Smooth muscle cell (in vitro differentiated cells): ENCODE data around the gene IRF2BPL. TPM values are rescaled to one million over a fixed set of nuclear protein-coding genes. Genes with fewer than 3 reads are reported as not detected.

ENCODE experiments used
- DNase-seq: peaks from one replicate; lab custom pipeline; 2025; ENCODE audit not compliant: unreplicated experiment; lab: John Stamatoyannopoulos, UW
- H2AFZ ChIP-seq: fragments of 200-600 bp; sonication (generic); 2 replicates; pipeline ENCODE4 v1.6.0; 2016; ENCODE audit warnings: antibody characterized with exemption, low read depth, mild to moderate bottlenecking
- H3F3A ChIP-seq: fragments of 200-600 bp; sonication (generic); 2 replicates; pipeline ENCODE4 v1.6.0; 2017; ENCODE audit warnings: antibody characterized with exemption, low read depth
- H3K27ac ChIP-seq: fragments of 200-600 bp; sonication (generic); 2 replicates; pipeline ENCODE4 v1.5.1; 2016; ENCODE audit warnings: low read depth, mild to moderate bottlenecking
- H3K27me3 ChIP-seq: fragments of 200-600 bp; sonication (generic); 2 replicates; pipeline ENCODE4 v1.6.1; 2016; ENCODE audit warnings: low read depth, mild to moderate bottlenecking
- H3K36me3 ChIP-seq: fragments of 200-600 bp; sonication (generic); 2 replicates; pipeline ENCODE4 v1.5.1; 2016; ENCODE audit warnings: low read depth
- H3K4me1 ChIP-seq: fragments of 200-600 bp; sonication (generic); 2 replicates; pipeline ENCODE4 v1.5.1; 2016; ENCODE audit warnings: low read depth
- H3K4me2 ChIP-seq: fragments of 200-600 bp; sonication (generic); 2 replicates; pipeline ENCODE4 v1.6.0; 2016; ENCODE audit warnings: mild to moderate bottlenecking
- H3K4me3 ChIP-seq: fragments of 200-600 bp; sonication (generic); 2 replicates; pipeline ENCODE4 v1.5.1; 2016; ENCODE audit warnings: mild to moderate bottlenecking
- H3K79me2 ChIP-seq: fragments of 200-600 bp; sonication (generic); 2 replicates; pipeline ENCODE4 v1.6.0; 2016; ENCODE audit warnings: low read depth, mild to moderate bottlenecking
- H3K9ac ChIP-seq: fragments of 200-600 bp; sonication (generic); 2 replicates; pipeline ENCODE4 v1.6.0; 2016; ENCODE audit warnings: low read depth
- H3K9me3 ChIP-seq: fragments of 200-600 bp; sonication (generic); replicated peaks from 2 replicates; pipeline ENCODE4 v1.5.1; 2016; ENCODE audit warnings: low read depth
- H4K20me1 ChIP-seq: fragments of 200-600 bp; sonication (generic); 2 replicates; pipeline ENCODE4 v1.6.0; 2016; ENCODE audit warnings: low read depth
- CTCF ChIP-seq: fragments of 200-600 bp; sonication (generic); IDR thresholded peaks from 2 replicates; pipeline ENCODE4 v1.5.1; 2017; ENCODE audit warnings: borderline replicate concordance, mild to moderate bottlenecking, antibody characterized with exemption; ENCODE audit not compliant: insufficient read depth, poor library complexity, severe bottlenecking
- WGBS: methylation state at CpG from one replicate; pipeline ENCODE4 v1.1.7; 2016; ENCODE audit warnings: low lambda C conversion rate; 5-methylcytosine and 5-hydroxymethylcytosine counted together
- polyA plus RNA-seq: library from polyadenylated mRNA; unstranded; fragments of >200 nt; fragmentation: Nextera tagmentation; extraction: Ambion mirVana; gene quantifications from 2 replicates; pipeline ENCODE4 v1.2.1, GENCODE V29; 2016
- total RNA-seq: library from RNA; depleted of rRNA; stranded (reverse); fragments of >200 nt; gene quantifications from 2 replicates; pipeline ENCODE4 v1.2.3, GENCODE V29; 2014

IRF2BPL gene
- total and polyA plus RNA-seq, 2 experiments from 2014 or later: 33.9 to 66.3 TPM

- Histone ChIP-seq H3K27me3 (no peaks in the 10 kb centered on the region), H3K27ac (peak overlapping the region; percentile 79), H3K4me1 (peaks cover 17% of the 10 kb centered on the region), H4K20me1 (no peaks in the 10 kb centered on the region), H3K9ac (peak overlapping the region; percentile 55), H3K9me3 (no peaks in the 10 kb centered on the region), H3F3A (peaks cover 6% of the 10 kb centered on the region), H2AFZ (peak overlapping the region; percentile 60), H3K4me2 (peak overlapping the region; percentile 31), H3K36me3 (no peaks in the 10 kb centered on the region), H3K4me3 (no peak overlapping the region), H3K79me2 (no peaks in the 10 kb centered on the region)
- no peak for DNase-seq
- TF ChIP-seq CTCF: no peak
- 28% methylated on average over 4 of the region's 4 CpGs for WGBS
Observed at GRCh38 chr14:76985540-76986230, 42.8 kb downstream of the IRF2BPL start.

- Histone ChIP-seq H3K9me3 (no peaks in the 10 kb centered on the region), H3K4me2 (peak overlapping the region; percentile 7), H3F3A (peaks cover 6% of the 10 kb centered on the region), H4K20me1 (no peaks in the 10 kb centered on the region), H3K27me3 (no peaks in the 10 kb centered on the region), H3K79me2 (no peaks in the 10 kb centered on the region), H2AFZ (no peak overlapping the region), H3K36me3 (no peaks in the 10 kb centered on the region), H3K9ac (peak overlapping the region; percentile 31), H3K4me3 (no peak overlapping the region), H3K27ac (peak overlapping the region; percentile 79), H3K4me1 (peaks cover 17% of the 10 kb centered on the region)
- peak; percentile 17 for DNase-seq
- 41% methylated on average over 6 of the region's 6 CpGs for WGBS
- no peak for TF ChIP-seq CTCF
Observed at GRCh38 chr14:76984787-76985375, 43.6 kb downstream of the IRF2BPL start.

- Histone ChIP-seq H3K79me2 (no peaks in the 10 kb centered on the region), H3K36me3 (no peaks in the 10 kb centered on the region), H3K27ac (peak overlapping the region; percentile 79), H2AFZ (no peak overlapping the region), H4K20me1 (no peaks in the 10 kb centered on the region), H3K4me1 (peaks cover 17% of the 10 kb centered on the region), H3K4me2 (peak overlapping the region; percentile 7), H3F3A (peaks cover 6% of the 10 kb centered on the region), H3K4me3 (no peak overlapping the region), H3K9me3 (no peaks in the 10 kb centered on the region), H3K27me3 (no peaks in the 10 kb centered on the region), H3K9ac (no peak overlapping the region)
- TF ChIP-seq CTCF: no peak
- no peak for DNase-seq
- 39% methylated on average over 4 of the region's 4 CpGs for WGBS
Observed at GRCh38 chr14:76984297-76984696, 44.2 kb downstream of the IRF2BPL start.
